ENCODE data around the gene COL8A1. TPM values are rescaled to one million over a fixed set of nuclear protein-coding genes. Genes with fewer than 3 reads are reported as not detected.
A peak's percentile ranks its signal among the peaks of the same experiment; 100 is the strongest.

COL8A1 gene
- total RNA-seq, 1 experiment from 2014 or later: 112 TPM

- ChIA-PET CTCF (interaction anchor here (0.7 to 1.5 kb wide), 4 partner anchors 11 to 862 kb away, joined by 3 read pairs; no protein-coding TSS in a partner anchor), POLR2A (interaction anchor here (1.6 kb wide), 1 partner anchor 10 kb away, joined by 5 read pairs; no protein-coding TSS in a partner anchor)
- H3K27me3 Mint-ChIP-seq (ENCODE audit: insufficient read depth, unreplicated experiment): no peaks in the 10 kb centered on the region
- H3K9me3 Mint-ChIP-seq (ENCODE audit: unreplicated experiment): no peaks in the 10 kb centered on the region
- intact Hi-C loops (cut with micrococcal nuclease): no loop called here
- peaks cover 36% of the 10 kb centered on the region for H3K36me3 Mint-ChIP-seq (ENCODE audit: insufficient read depth, unreplicated experiment)
- peaks cover 50% of the 10 kb centered on the region for H3K4me1 Mint-ChIP-seq (ENCODE audit: insufficient read depth, unreplicated experiment)
- BruUV-seq (replicated peaks): no TSS peak
- no peak for DNase-seq (ENCODE audit: unreplicated experiment)
- peak overlapping the region; percentile 31 for H3K27ac Mint-ChIP-seq (ENCODE audit: low read depth, unreplicated experiment)
- no peak overlapping the region for H3K4me3 Mint-ChIP-seq (ENCODE audit: unreplicated experiment)
- no peak for TF ChIP-seq CTCF (IDR thresholded peaks at IDR 0.05; ENCODE audit: unreplicated experiment)
Measured at GRCh38 chr3:99662838-99663570, 24.6 kb downstream of the COL8A1 start.

DNA sequence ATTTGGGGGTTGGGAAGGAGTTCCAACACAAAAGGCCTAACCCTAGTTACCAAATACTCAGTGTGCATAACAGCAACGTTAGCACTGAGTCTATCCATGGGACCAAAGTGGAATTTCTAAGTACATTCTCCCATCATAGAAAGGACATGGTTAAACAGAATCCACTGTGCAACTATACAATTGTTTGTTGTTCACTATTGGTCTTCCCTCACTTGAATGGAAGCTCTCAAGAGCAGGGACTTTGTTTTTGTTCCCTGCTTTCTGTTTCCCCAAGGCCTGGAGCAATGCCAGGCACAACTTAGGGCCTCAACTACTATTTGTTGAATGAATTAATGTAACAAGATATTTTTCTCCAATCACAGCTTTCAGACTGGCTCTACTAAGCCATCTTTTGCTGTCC lies 25.6 kb downstream of the COL8A1 start:
- CTCF ChIA-PET: interaction anchor here (0.5 to 2.1 kb wide), 7 partner anchors 9 to 337 kb away, joined by 3 to 6 read pairs (median 3); no protein-coding TSS in a partner anchor
- intact Hi-C loops (cut with micrococcal nuclease): no loop called here
- TF ChIP-seq CTCF (IDR thresholded peaks at IDR 0.05; ENCODE audit: unreplicated experiment): no peak
- peaks cover 31% of the 10 kb centered on the region for H3K36me3 Mint-ChIP-seq (ENCODE audit: insufficient read depth, unreplicated experiment)
- POLR2A ChIA-PET: interaction anchor here (0.5 to 1.6 kb wide), 2 partner anchors 9 to 120 kb away, joined by 3 to 5 read pairs; no protein-coding TSS in a partner anchor
- H3K9me3 Mint-ChIP-seq (ENCODE audit: unreplicated experiment): no peaks in the 10 kb centered on the region
- H3K4me3 Mint-ChIP-seq (ENCODE audit: unreplicated experiment): no peak overlapping the region
- no peak overlapping the region for H3K27ac Mint-ChIP-seq (ENCODE audit: low read depth, unreplicated experiment)
- peaks cover 43% of the 10 kb centered on the region for H3K4me1 Mint-ChIP-seq (ENCODE audit: insufficient read depth, unreplicated experiment)
- BruUV-seq (replicated peaks): no TSS peak
- H3K27me3 Mint-ChIP-seq (ENCODE audit: insufficient read depth, unreplicated experiment): no peaks in the 10 kb centered on the region
- DNase-seq (ENCODE audit: unreplicated experiment): no peak

DNA sequence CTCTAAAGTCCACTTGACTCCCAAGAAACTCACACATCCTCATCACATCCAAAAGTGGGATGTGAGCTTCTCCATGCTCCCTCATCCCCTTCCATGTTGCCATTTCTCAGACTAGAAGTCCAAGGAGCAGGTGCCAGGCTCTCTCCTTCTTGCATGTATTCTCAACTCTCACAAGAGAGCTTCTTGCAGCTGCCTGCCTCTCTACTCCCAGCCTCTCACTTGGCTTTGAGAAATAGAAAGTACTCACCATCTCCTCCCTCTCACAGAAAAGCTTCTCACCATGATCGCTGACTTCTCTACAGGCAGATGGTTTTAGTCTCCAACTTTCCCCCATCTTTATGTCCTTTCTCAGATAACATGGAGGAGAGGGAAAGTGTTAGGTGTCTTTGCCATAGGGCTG lies 26.6 kb downstream of the COL8A1 start:
- no peak overlapping the region for H3K4me3 Mint-ChIP-seq (ENCODE audit: unreplicated experiment)

More for the DNA sequence above, 26.6 kb downstream of the COL8A1 start:
- POLR2A ChIA-PET: interaction anchor here (1.1 to 2.1 kb wide), 3 partner anchors 7 to 10 kb away, joined by 3 to 9 read pairs (median 5); no protein-coding TSS in a partner anchor
- no peaks in the 10 kb centered on the region for H3K27me3 Mint-ChIP-seq (ENCODE audit: insufficient read depth, unreplicated experiment)
- intact Hi-C loops (cut with micrococcal nuclease): no loop called here
- CTCF ChIA-PET: interaction anchor here (1.0 to 2.1 kb wide), 7 partner anchors 8 to 83 kb away, joined by 3 to 7 read pairs (median 3); no protein-coding TSS in a partner anchor
- peak overlapping the region; percentile 79 for H3K27ac Mint-ChIP-seq (ENCODE audit: low read depth, unreplicated experiment)
- no peak for TF ChIP-seq CTCF (IDR thresholded peaks at IDR 0.05; ENCODE audit: unreplicated experiment)
- no TSS peak for BruUV-seq (replicated peaks)
- peaks cover 27% of the 10 kb centered on the region for H3K36me3 Mint-ChIP-seq (ENCODE audit: insufficient read depth, unreplicated experiment)
- DNase-seq (ENCODE audit: unreplicated experiment): no peak
- H3K9me3 Mint-ChIP-seq (ENCODE audit: unreplicated experiment): no peaks in the 10 kb centered on the region
- peaks cover 42% of the 10 kb centered on the region for H3K4me1 Mint-ChIP-seq (ENCODE audit: insufficient read depth, unreplicated experiment)
